A549 (cell line): ENCODE results near the gene POLR2L. TPM values are rescaled to one million over a fixed set of nuclear protein-coding genes. Genes with fewer than 3 reads are reported as not detected.

ENCODE experiments used
- ATAC-seq, 2 experiments: fragments of 200-7000 bp in 1 of 2; fragments of >200 bp in 1 of 2; cut with Nextera tagmentation in 1 of 2; cut with Tn5 transposase in 1 of 2; 3 replicates each; pipeline versions ENCODE4 v1.8.0 to v1.9.1; 2018 to 2020; ENCODE audit warnings: mild to moderate bottlenecking in 1 of 2, moderate library complexity in 1 of 2
- CTCF ChIA-PET: fragments of 300-600 bp; sonication (Branson Sonifier 250); formaldehyde crosslinking; extraction: SDS; loops from one replicate; lab custom pipeline; 2021; ENCODE audit warnings: antibody characterized with exemption, inconsistent platforms; lab: Yijun Ruan, JAX
- POLR2A ChIA-PET: fragments of 350-600 bp; formaldehyde crosslinking; extraction: SDS; loops from one replicate; lab custom pipeline; 2021; ENCODE audit warnings: antibody characterized with exemption, inconsistent platforms; lab: Yijun Ruan, JAX
- DNase-seq, 2 experiments: peaks; one replicate each; pipeline versions ENCODE4 v3.0.0 to v3.0.0-alpha.2; 2011 to 2016; ENCODE audit warnings: low read depth in 1 of 2, low spot score in 1 of 2
- FAIRE-seq: peaks from 2 replicates; lab custom pipeline; 2011; peaks lifted over from hg19 to GRCh38; lab: Jason Lieb, UNC
- H3K27ac ChIP-seq, 2 experiments: fragments of >200 bp; sonication (Bioruptor Twin); formaldehyde crosslinking; 3 replicates each; pipeline ENCODE4 v1.5.1; 2016 to 2017
- H3K4me1 ChIP-seq: fragments of >200 bp; sonication (Bioruptor Twin); formaldehyde crosslinking; 3 replicates; pipeline ENCODE4 v1.6.1; 2016
- H3K4me2 ChIP-seq: fragments of >200 bp; sonication (Bioruptor Twin); formaldehyde crosslinking; 3 replicates; pipeline ENCODE4 v1.6.1; 2016
- H3K4me3 ChIP-seq: fragments of >200 bp; sonication (Bioruptor Twin); formaldehyde crosslinking; 3 replicates; pipeline ENCODE4 v1.5.1; 2016
- H3K9me3 ChIP-seq: fragments of >200 bp; sonication (Bioruptor Twin); formaldehyde crosslinking; 3 replicates; pipeline ENCODE4 v1.6.1; 2016
- BHLHE40 ChIP-seq: IDR thresholded peaks from 2 replicates; pipeline ENCODE4 v1.6.1; 2012; ENCODE audit warnings: low read depth, low read length, inconsistent platforms
- CHD4 ChIP-seq: fragments of 200-600 bp; sonication (generic); IDR thresholded peaks from 2 replicates; pipeline ENCODE4 v1.6.1; 2016; ENCODE audit warnings: antibody characterized with exemption, mild to moderate bottlenecking, borderline replicate concordance
- CTCF ChIP-seq: fragments of >200 bp; sonication (Bioruptor Twin); formaldehyde crosslinking; IDR thresholded peaks from 3 replicates; pipeline ENCODE4 v1.5.1; 2016
- EHF ChIP-seq: fragments of 250-450 bp; sonication (Bioruptor Pico); IDR thresholded peaks from 2 replicates; pipeline ENCODE4 v1.5.0; 2020; ENCODE audit warnings: mild to moderate bottlenecking
- ELK1 ChIP-seq: fragments of 150-350 bp; IDR thresholded peaks from 2 replicates; pipeline ENCODE4 v1.6.1; 2014; ENCODE audit warnings: low read depth, mild to moderate bottlenecking, low read length
- FOSB ChIP-seq: fragments of 250-450 bp; sonication (Bioruptor Pico); IDR thresholded peaks from 2 replicates; pipeline ENCODE4 v1.5.0; 2020; ENCODE audit warnings: mild to moderate bottlenecking, moderate library complexity
- FOSL2 ChIP-seq, 2 experiments: fragments of 450-650 bp in 1 of 2; fragments of >200 bp in 1 of 2; sonication (Bioruptor Twin) in 1 of 2; formaldehyde crosslinking; IDR thresholded peaks; 2 replicates each; pipeline versions ENCODE4 v1.5.0 to v1.6.1; 2016 to 2020; ENCODE audit warnings: mild to moderate bottlenecking in 1 of 2, moderate library complexity in 1 of 2
- HMGXB4 ChIP-seq: fragments of 250-450 bp; sonication (Bioruptor Pico); IDR thresholded peaks from 2 replicates; pipeline ENCODE4 v1.5.0; 2021; ENCODE audit warnings: mild to moderate bottlenecking, moderate library complexity, borderline replicate concordance
- HOXA7 ChIP-seq: fragments of 250-450 bp; sonication (Bioruptor Pico); IDR thresholded peaks from 2 replicates; pipeline ENCODE4 v1.5.0; 2020; ENCODE audit warnings: mild to moderate bottlenecking, moderate library complexity
- HOXB5 ChIP-seq: fragments of 250-450 bp; sonication (Bioruptor Pico); IDR thresholded peaks from 2 replicates; pipeline ENCODE4 v1.5.0; 2020; ENCODE audit warnings: mild to moderate bottlenecking, moderate library complexity
- JUN ChIP-seq, 2 experiments: fragments of >200 bp; sonication (Bioruptor Twin); formaldehyde crosslinking; IDR thresholded peaks; 2 replicates in 1 of 2; 3 replicates in 1 of 2; pipeline ENCODE4 v1.6.1; 2016 to 2017
- MYC ChIP-seq: IDR thresholded peaks from 2 replicates; pipeline ENCODE4 v1.6.1; 2012; ENCODE audit warnings: mild to moderate bottlenecking, inconsistent platforms, low read length, improper control_type of control experiment, borderline replicate concordance
- NPAS2 ChIP-seq: fragments of 250-450 bp; sonication (Bioruptor Pico); IDR thresholded peaks from 2 replicates; pipeline ENCODE4 v1.8.0; 2022; ENCODE audit warnings: mild to moderate bottlenecking, moderate library complexity, borderline replicate concordance
- NR3C1 ChIP-seq: fragments of >200 bp; sonication (Bioruptor Twin); formaldehyde crosslinking; IDR thresholded peaks from 3 replicates; pipeline ENCODE4 v1.6.1; 2017
- PHF8 ChIP-seq: fragments of 200-600 bp; sonication (generic); IDR thresholded peaks from 2 replicates; pipeline ENCODE4 v1.6.1; 2016; ENCODE audit warnings: low read depth, mild to moderate bottlenecking, antibody characterized with exemption, moderate library complexity, borderline replicate concordance
- POLR2A ChIP-seq: IDR thresholded peaks from 2 replicates; pipeline ENCODE4 v1.6.1; 2012; ENCODE audit warnings: mild to moderate bottlenecking, low read length
- POLR2AphosphoS2 ChIP-seq: conservative IDR thresholded peaks from 2 replicates; pipeline ENCODE4 v1.6.1; 2012; ENCODE audit warnings: low read length, improper control_type of control experiment, inconsistent platforms
- RAD21 ChIP-seq, 2 experiments: fragments of >200 bp in 1 of 2; sonication (Bioruptor Twin) in 1 of 2; formaldehyde crosslinking in 1 of 2; IDR thresholded peaks in 1 of 2; conservative IDR thresholded peaks in 1 of 2; 2 replicates in 1 of 2; 3 replicates in 1 of 2; pipeline ENCODE4 v1.6.1; 2012 to 2018; ENCODE audit warnings: inconsistent platforms in 1 of 2
- RARB ChIP-seq: fragments of 250-450 bp; sonication (Bioruptor Pico); IDR thresholded peaks from 2 replicates; pipeline ENCODE4 v1.8.0; 2021; ENCODE audit warnings: mild to moderate bottlenecking, moderate library complexity
- REST ChIP-seq: fragments of 200-600 bp; sonication (generic); IDR thresholded peaks from 2 replicates; pipeline ENCODE4 v1.6.1; 2016; ENCODE audit warnings: antibody characterized with exemption, mild to moderate bottlenecking, moderate library complexity
- RFX5 ChIP-seq: fragments of 450-650 bp; IDR thresholded peaks from 2 replicates; pipeline ENCODE4 v1.7.1; 2014; ENCODE audit warnings: antibody characterized with exemption, mild to moderate bottlenecking, moderate library complexity
- SMC3 ChIP-seq: fragments of >200 bp; sonication (Bioruptor Twin); formaldehyde crosslinking; IDR thresholded peaks from 3 replicates; pipeline ENCODE4 v1.6.1; 2018; ENCODE audit warnings: inconsistent platforms
- TFCP2L1 ChIP-seq: fragments of 250-450 bp; sonication (Bioruptor Pico); IDR thresholded peaks from 2 replicates; pipeline ENCODE4 v1.5.0; 2021; ENCODE audit warnings: mild to moderate bottlenecking
- USF2 ChIP-seq: fragments of 450-650 bp; IDR thresholded peaks from 2 replicates; pipeline ENCODE4 v1.6.1; 2014; ENCODE audit warnings: antibody characterized with exemption
- ZNF302 ChIP-seq: fragments of 250-450 bp; sonication (Bioruptor Pico); IDR thresholded peaks from 2 replicates; pipeline ENCODE4 v1.9.0; 2021; ENCODE audit warnings: inconsistent platforms, mild to moderate bottlenecking, moderate library complexity
- WGBS: methylation state at CpG from one replicate; pipeline ENCODE4 v1.1.6; 2017; ENCODE audit errors: missing lambda C conversion rate; 5-methylcytosine and 5-hydroxymethylcytosine counted together
- polyA plus RNA-seq, 4 experiments: library from polyadenylated mRNA; depleted of rRNA in 3 of 4; stranded (reverse); fragments of >200 nt; fragmentation: RNase III in 1 of 4; extraction: RNeasy Plus Mini Kit Qiagen cat#74134 plus additional on column Dnase treatment in 1 of 4; gene quantifications; 2 replicates in 3 of 4; 3 replicates in 1 of 4; pipeline ENCODE4 v1.2.3, GENCODE V29; 2011 to 2017

POLR2L gene
- polyA plus RNA-seq, 2 of the 4 experiments (the other 2 are of a cell fraction) = 140 to 773 TPM

GRCh38 chr11:843086-843734 is 881 bp upstream of the POLR2L start:
- 7% methylated on average over 3 of the region's 53 CpGs for WGBS
- CTCF ChIA-PET = interaction anchor here (0.6 to 1.5 kb wide), 4 partner anchors 11 to 269 kb away, joined by 3 to 6 read pairs (median 4); no protein-coding TSS in a partner anchor
- H3K4me3 ChIP-seq = peak overlapping the region; percentile 100
- H3K9me3 ChIP-seq = no peaks in the 10 kb centered on the region
- TF ChIP-seq HMGXB4 (CRISPR knock-in tag) (no peak), TFCP2L1 (CRISPR knock-in tag) (peak; percentile 40; the same call in 1 of the 2 replicates), ELK1 (no peak), PHF8 (0 out of 2 replicates have a peak, but pooled peaks have one; percentile 12)
- peak overlapping the region; percentile 99 for H3K27ac ChIP-seq
- DNase-seq (no peak), ATAC-seq (no peak), FAIRE-seq (no peak)
- H3K4me1 ChIP-seq = peaks cover 63% of the 10 kb centered on the region
- POLR2A ChIA-PET = interaction anchor here (0.7 to 3.9 kb wide), 5 partner anchors 10 to 34 kb away, joined by 3 to 47 read pairs (median 7); partner anchors contain the start of genes CD151, PNPLA2 and RPLP2
- H3K4me2 ChIP-seq = peak overlapping the region; percentile 92

- no peak for DNase-seq
- 4% methylated on average over 21 of the region's 27 CpGs for WGBS
- ATAC-seq = no peak
- Histone ChIP-seq H3K27ac (peak overlapping the region; percentile 99), H3K9me3 (no peaks in the 10 kb centered on the region), H3K4me1 (peaks cover 63% of the 10 kb centered on the region), H3K4me3 (peak overlapping the region; percentile 100), H3K4me2 (peak overlapping the region; percentile 92)
- ChIA-PET POLR2A (interaction anchor here (3.9 kb wide), 1 partner anchor 9 kb away, joined by 47 read pairs; the partner anchor contains the start of gene CD151), CTCF (interaction anchor here (1.1 kb wide), 1 partner anchor 20 kb away, joined by 3 read pairs; no protein-coding TSS in a partner anchor)
- FAIRE-seq = no peak
- TF ChIP-seq FOSL2 (IDR thresholded peaks at IDR 0.05) = no peak
- no peak for TF ChIP-seq FOSL2 (CRISPR knock-in tag; IDR thresholded peaks at IDR 0.05)
- no peak for TF ChIP-seq CHD4
- TF ChIP-seq FOSB (CRISPR knock-in tag) = 0 out of 2 replicates have a peak, but pooled peaks have one; percentile 23
- TF ChIP-seq HOXB5 (CRISPR knock-in tag) = no peak
- no peak for TF ChIP-seq RFX5
- no peak for TF ChIP-seq NPAS2 (CRISPR knock-in tag)
- no peak for TF ChIP-seq REST
- no peak for TF ChIP-seq BHLHE40
- TF ChIP-seq EHF (CRISPR knock-in tag) = no peak
- no peak; a peak in 1 of 5 replicates for TF ChIP-seq JUN (IDR thresholded peaks at IDR 0.05)
- TF ChIP-seq CTCF = no peak
- TF ChIP-seq ZNF302 (CRISPR knock-in tag) = no peak
- TF ChIP-seq RARB (CRISPR knock-in tag) = peak; percentile 35; the same call in 1 of the 2 replicates
- TF ChIP-seq MYC = no peak
- TF ChIP-seq HOXA7 (CRISPR knock-in tag) = peak; percentile 42; the same call in 1 of the 2 replicates
- TF ChIP-seq SMC3 = no peak
- TF ChIP-seq PHF8 = no peak; the same call in 1 of the 2 replicates
- peak; percentile 96; the same call in 1 of the 2 replicates for TF ChIP-seq POLR2AphosphoS2
- TF ChIP-seq NR3C1 = no peak
- no peak for TF ChIP-seq POLR2A
- no peak for TF ChIP-seq RAD21 (conservative IDR thresholded peaks at IDR 0.05 in 1 of 2, IDR thresholded peaks at IDR 0.05 in 1 of 2)
- TF ChIP-seq TFCP2L1 (CRISPR knock-in tag) = peak; percentile 91
- no peak for TF ChIP-seq USF2
These were observed 354 bp downstream of the POLR2L start for GRCh38 chr11:841981-842369.
